Measurements from ENCODE around the gene SHLD1.
"Not testable (repeated sequence)": the region's sequence is repeated elsewhere in the genome, so short reads cannot be mapped to it uniquely, and the experiment has no call there.

SHLD1 gene

GRCh38 chr20:5746064-5746463 is 4.1 kb upstream of the SHLD1 start:
- ChIA-PET CTCF (no interaction called here), POLR2A (no interaction called here)
- DNase-seq (ENCODE audit: low read depth, low spot score): no peak
- no peak overlapping the region for H3K4me3 ChIP-seq (ENCODE audit: low read depth, low read length)
- TF ChIP-seq CTCF (IDR thresholded peaks at IDR 0.05; ENCODE audit: insufficient read depth, low read length, missing control alignments): no peak

- no peak for TF ChIP-seq CTCF (IDR thresholded peaks at IDR 0.05; ENCODE audit: insufficient read depth, low read length, missing control alignments)
- no peak for DNase-seq (ENCODE audit: low read depth, low spot score)
- POLR2A ChIA-PET: no interaction called here
- CTCF ChIA-PET: no interaction called here
- H3K4me3 ChIP-seq (ENCODE audit: low read depth, low read length): no peak overlapping the region
These were observed 2.0 kb upstream of the SHLD1 start for GRCh38 chr20:5748246-5748645.

GRCh38 chr20:5749512-5749951 is 669 bp upstream of the SHLD1 start:
- POLR2A ChIA-PET; H3K4me3 ChIP-seq (ENCODE audit: low read depth, low read length); DNase-seq (ENCODE audit: low read depth, low spot score): not testable (repeated sequence)
- CTCF ChIA-PET: interaction anchor here (1.4 kb wide), 1 partner anchor 221 kb away, joined by 4 read pairs; no protein-coding TSS in a partner anchor

GRCh38 chr20:5751856-5752255 is 1.7 kb downstream of the SHLD1 start:
- H3K4me3 ChIP-seq (ENCODE audit: low read depth, low read length): no peak overlapping the region

GRCh38 chr20:5753814-5754213 is 3.6 kb downstream of the SHLD1 start:
- TF ChIP-seq CTCF (IDR thresholded peaks at IDR 0.05; ENCODE audit: insufficient read depth, low read length, missing control alignments): no peak
- no peak overlapping the region for H3K4me3 ChIP-seq (ENCODE audit: low read depth, low read length)
- ChIA-PET CTCF (no interaction called here), POLR2A (no interaction called here)
- no peak for DNase-seq (ENCODE audit: low read depth, low spot score)

More at GRCh38 chr20:5751856-5752255, 1.7 kb downstream of the SHLD1 start:
- no peak for DNase-seq (ENCODE audit: low read depth, low spot score)
- POLR2A ChIA-PET: no interaction called here
- CTCF ChIA-PET: no interaction called here
- no peak for TF ChIP-seq CTCF (IDR thresholded peaks at IDR 0.05; ENCODE audit: insufficient read depth, low read length, missing control alignments)

- TF ChIP-seq CTCF (IDR thresholded peaks at IDR 0.05; ENCODE audit: insufficient read depth, low read length, missing control alignments): no peak
These were observed 7.7 kb downstream of the SHLD1 start for GRCh38 chr20:5757949-5758348.

GRCh38 chr20:5766085-5766764 is 16.0 kb downstream of the SHLD1 start:
- CTCF ChIA-PET: interaction anchor here (1.0 kb wide), 1 partner anchor 22 kb away, joined by 3 read pairs; no protein-coding TSS in a partner anchor
- no peak overlapping the region for H3K4me3 ChIP-seq (ENCODE audit: low read depth, low read length)
- no peak for DNase-seq (ENCODE audit: low read depth, low spot score)
- POLR2A ChIA-PET: no interaction called here
- TF ChIP-seq CTCF (IDR thresholded peaks at IDR 0.05; ENCODE audit: insufficient read depth, low read length, missing control alignments): no peak

More at GRCh38 chr20:5757949-5758348, 7.7 kb downstream of the SHLD1 start:
- no peak overlapping the region for H3K4me3 ChIP-seq (ENCODE audit: low read depth, low read length)
- CTCF ChIA-PET: no interaction called here
- no peak for DNase-seq (ENCODE audit: low read depth, low spot score)
- POLR2A ChIA-PET: no interaction called here

Data from AG04449 (cell line).